H9 (cell line): ENCODE data around the gene CROCC. TPM values are rescaled to one million over a fixed set of nuclear protein-coding genes. Genes with fewer than 3 reads are reported as not detected.

Source experiments
- DNase-seq: peaks from one replicate; pipeline ENCODE4 v3.0.0-alpha.2; 2017
- H2AFZ ChIP-seq: one replicate; pipeline ENCODE4 v1.6.1; 2013; ENCODE audit warnings: mild to moderate bottlenecking, low read length, control low read depth, moderate library complexity
- H2AK5ac ChIP-seq: 2 replicates; pipeline ENCODE4 v1.6.1; 2013; ENCODE audit warnings: low read length, control low read depth, mixed read lengths; ENCODE audit not compliant: insufficient read length
- H2BK120ac ChIP-seq: one replicate; pipeline ENCODE4 v1.6.1; 2013; ENCODE audit warnings: low read depth, mild to moderate bottlenecking, low read length, control low read depth, inconsistent platforms; ENCODE audit not compliant: poor library complexity, severe bottlenecking
- H2BK12ac ChIP-seq: 2 replicates; pipeline ENCODE4 v1.6.1; 2013; ENCODE audit warnings: low read length, control low read depth, mixed read lengths, low read depth; ENCODE audit not compliant: insufficient read length
- H2BK15ac ChIP-seq: 2 replicates; pipeline ENCODE4 v1.6.1; 2013; ENCODE audit warnings: low read depth, low read length, control low read depth
- H2BK20ac ChIP-seq: one replicate; pipeline ENCODE4 v1.6.1; 2013; ENCODE audit warnings: low read depth, mild to moderate bottlenecking, low read length, control low read depth, inconsistent platforms; ENCODE audit not compliant: poor library complexity, severe bottlenecking
- H2BK5ac ChIP-seq: 2 replicates; pipeline ENCODE4 v1.6.1; 2013; ENCODE audit warnings: low read length, control low read depth, mixed read lengths; ENCODE audit not compliant: insufficient read length
- H3K14ac ChIP-seq: 2 replicates; pipeline ENCODE4 v1.6.1; 2013; ENCODE audit warnings: low read length, control low read depth; ENCODE audit not compliant: insufficient read depth
- H3K18ac ChIP-seq: 2 replicates; pipeline ENCODE4 v1.6.1; 2013; ENCODE audit warnings: low read depth, mild to moderate bottlenecking, mixed read lengths, low read length, control low read depth; ENCODE audit not compliant: insufficient read length
- H3K23ac ChIP-seq: 2 replicates; pipeline ENCODE4 v1.6.1; 2013; ENCODE audit warnings: low read length, control low read depth, mixed read lengths, low read depth; ENCODE audit not compliant: insufficient read length
- H3K23me2 ChIP-seq: 2 replicates; pipeline ENCODE4 v1.6.1; 2013; ENCODE audit warnings: low read depth, mild to moderate bottlenecking, mixed read lengths, low read length, control low read depth; ENCODE audit not compliant: insufficient read length, poor library complexity, severe bottlenecking
- H3K27ac ChIP-seq: 2 replicates; pipeline ENCODE4 v1.5.1; 2013; ENCODE audit warnings: low read length, control low read depth, mixed read lengths, low read depth; ENCODE audit not compliant: insufficient read length
- H3K27me3 ChIP-seq: 2 replicates; pipeline ENCODE4 v1.6.1; 2013; ENCODE audit warnings: low read length, control low read depth, inconsistent platforms; ENCODE audit not compliant: insufficient read depth
- H3K4ac ChIP-seq: 2 replicates; pipeline ENCODE4 v1.6.1; 2013; ENCODE audit warnings: low read depth, mild to moderate bottlenecking, control low read depth, inconsistent platforms, low read length, moderate library complexity
- H3K4me1 ChIP-seq: 2 replicates; pipeline ENCODE4 v1.6.1; 2013; ENCODE audit warnings: low read length, control low read depth, inconsistent platforms; ENCODE audit not compliant: insufficient read depth
- H3K4me2 ChIP-seq: 2 replicates; pipeline ENCODE4 v1.6.1; 2013; ENCODE audit warnings: low read length, control low read depth, mixed read lengths; ENCODE audit not compliant: insufficient read length, insufficient read depth
- H3K56ac ChIP-seq: 2 replicates; pipeline ENCODE4 v1.6.1; 2013; ENCODE audit warnings: low read depth, mild to moderate bottlenecking, mixed read lengths, low read length, control low read depth; ENCODE audit not compliant: insufficient read length
- H3K79me1 ChIP-seq: 2 replicates; pipeline ENCODE4 v1.6.1; 2013; ENCODE audit warnings: low read depth, mild to moderate bottlenecking, moderate library complexity, low read length, control low read depth, inconsistent platforms; ENCODE audit not compliant: insufficient read depth, poor library complexity, severe bottlenecking
- H3K79me2 ChIP-seq: 2 replicates; pipeline ENCODE4 v1.6.1; 2013; ENCODE audit warnings: low read length, control low read depth, inconsistent platforms; ENCODE audit not compliant: insufficient read depth
- H3K9ac ChIP-seq: 2 replicates; pipeline ENCODE4 v1.6.1; 2013; ENCODE audit warnings: low read length, control low read depth, mixed read lengths; ENCODE audit not compliant: insufficient read length; ENCODE audit errors: extremely low read depth
- H3K9me3 ChIP-seq: one replicate; pipeline ENCODE4 v1.6.1; 2013; ENCODE audit warnings: low read depth, low read length, inconsistent platforms; ENCODE audit not compliant: control insufficient read depth
- H3T11ph ChIP-seq: one replicate; pipeline ENCODE4 v1.6.1; 2013; ENCODE audit warnings: mild to moderate bottlenecking, low read length, control low read depth, inconsistent platforms
- H4K20me1 ChIP-seq: one replicate; pipeline ENCODE4 v1.6.1; 2013; ENCODE audit not compliant: control insufficient read depth, insufficient read length, insufficient read depth
- H4K5ac ChIP-seq: 2 replicates; pipeline ENCODE4 v1.6.1; 2013; ENCODE audit warnings: low read depth, mild to moderate bottlenecking, mixed read lengths, low read length, control low read depth; ENCODE audit not compliant: insufficient read length
- H4K8ac ChIP-seq: replicated peaks from 2 replicates; pipeline ENCODE4 v1.6.1; 2013; ENCODE audit warnings: low read length, control low read depth, mixed read lengths, low read depth; ENCODE audit not compliant: insufficient read length
- H4K91ac ChIP-seq: 2 replicates; pipeline ENCODE4 v1.6.1; 2013; ENCODE audit warnings: low read depth, mild to moderate bottlenecking, moderate library complexity, mixed read lengths, low read length, control low read depth; ENCODE audit not compliant: insufficient read length
- H3K27ac Mint-ChIP-seq, 3 experiments: 2 replicates in 2 of 3; 3 replicates in 1 of 3; pipeline ENCODE4 v1.8.0; 2020 to 2021; ENCODE audit warnings: mixed read lengths in 3 of 3, mild to moderate bottlenecking in 1 of 3, moderate library complexity in 1 of 3
- H3K27me3 Mint-ChIP-seq: 2 replicates; pipeline ENCODE4 v1.8.0; 2021; ENCODE audit warnings: low read depth, mild to moderate bottlenecking, moderate library complexity, mixed read lengths
- H3K36me3 Mint-ChIP-seq, 3 experiments: 2 replicates in 2 of 3; 3 replicates in 1 of 3; pipeline ENCODE4 v1.8.0; 2020 to 2021; ENCODE audit warnings: low read depth in 3 of 3, mixed read lengths in 3 of 3; ENCODE audit not compliant: insufficient read depth in 1 of 3
- H3K4me1 Mint-ChIP-seq, 2 experiments: 2 replicates each; pipeline ENCODE4 v1.8.0; 2020; ENCODE audit warnings: mixed read lengths in 2 of 2
- H3K4me3 Mint-ChIP-seq, 2 experiments: 2 replicates in 1 of 2; 3 replicates in 1 of 2; pipeline ENCODE4 v1.8.0; 2020 to 2021; ENCODE audit warnings: mild to moderate bottlenecking in 2 of 2, mixed read lengths in 2 of 2, moderate library complexity in 1 of 2
- H3K9me3 Mint-ChIP-seq, 2 experiments: 2 replicates in 1 of 2; 3 replicates in 1 of 2; pipeline ENCODE4 v1.8.0; 2020; ENCODE audit warnings: mild to moderate bottlenecking in 2 of 2, mixed read lengths in 2 of 2, moderate library complexity in 1 of 2
- CTCF ChIP-seq: fragments of 200-600 bp; sonication (generic); conservative IDR thresholded peaks from 3 replicates; pipeline ENCODE4 v1.8.0; 2021; ENCODE audit warnings: antibody characterized with exemption, mild to moderate bottlenecking
- WGBS: extraction: QIAGEN DNeasy Blood & Tissue Kit; methylation state at CpG from one replicate; pipeline ENCODE4 v1.1.7; 2013; ENCODE audit warnings: missing lambda C conversion rate, low lambda C conversion rate, mixed read lengths; ENCODE audit not compliant: insufficient read length; ENCODE audit errors: extremely low coverage; 5-methylcytosine and 5-hydroxymethylcytosine counted together
- total RNA-seq: library from RNA; stranded (reverse); gene quantifications from 2 replicates; pipeline ENCODE4 v1.2.1, GENCODE V29; 2021

Gene CROCC
- total RNA-seq, 1 experiment from 2014 or later = 40.7 TPM

GRCh38 chr1:16991571-16991970 lies 69.8 kb downstream of the CROCC start:
- no peaks in the 10 kb centered on the region for H3K27me3 ChIP-seq

More at GRCh38 chr1:16991571-16991970, 69.8 kb downstream of the CROCC start:
- Histone ChIP-seq H4K5ac (no peak overlapping the region), H3K4ac (no peak overlapping the region), H3K14ac (no peak overlapping the region), H2BK12ac (no peak overlapping the region), H3K79me1 (no peaks in the 10 kb centered on the region), H3K4me1 (no peaks in the 10 kb centered on the region), H3K9me3 (no peaks in the 10 kb centered on the region), H2AFZ (no peak overlapping the region), H3K9ac (no peak overlapping the region), H2BK120ac (no peak overlapping the region), H3K18ac (no peak overlapping the region), H2BK20ac (no peak overlapping the region), H3K79me2 (no peaks in the 10 kb centered on the region), H4K8ac (no peak overlapping the region), H3K23ac (no peak overlapping the region), H2BK5ac (no peak overlapping the region), H2AK5ac (no peak overlapping the region), H3K27ac (no peak overlapping the region), H3K23me2 (no peaks in the 10 kb centered on the region), H3K56ac (no peak overlapping the region), H3T11ph (no peak overlapping the region), H2BK15ac (no peak overlapping the region), H4K91ac (no peak overlapping the region), H3K4me2 (no peak overlapping the region), H4K20me1 (no peaks in the 10 kb centered on the region)
- no peak for DNase-seq
- no CpG with 5 or more reads among the region's 12 CpGs for WGBS
- H3K4me1 Mint-ChIP-seq = peaks cover 2% of the 10 kb centered on the region in 2 experiments; a peak in 1 of 4 replicates
- no peaks in the 10 kb centered on the region for H3K27me3 Mint-ChIP-seq
- peaks cover 9 to 30% (median 17%) of the 10 kb centered on the region in 3 experiments for H3K36me3 Mint-ChIP-seq
- no peak overlapping the region; a peak in 1 of 7 replicates for H3K27ac Mint-ChIP-seq
- H3K4me3 Mint-ChIP-seq = no peak overlapping the region
- H3K9me3 Mint-ChIP-seq = no peaks in the 10 kb centered on the region
- TF ChIP-seq CTCF = no peak
